GM18868 (cell line): ENCODE measurements around the gene CDH13.

ENCODE experiments used
- ATAC-seq: cut with Tn5 transposase; IDR thresholded peaks from one replicate; pipeline ENCODE4 v1.9.1; 2021; ENCODE audit warnings: mild to moderate bottlenecking, moderate library complexity; ENCODE audit not compliant: unreplicated experiment

The CDH13 gene

DNA sequence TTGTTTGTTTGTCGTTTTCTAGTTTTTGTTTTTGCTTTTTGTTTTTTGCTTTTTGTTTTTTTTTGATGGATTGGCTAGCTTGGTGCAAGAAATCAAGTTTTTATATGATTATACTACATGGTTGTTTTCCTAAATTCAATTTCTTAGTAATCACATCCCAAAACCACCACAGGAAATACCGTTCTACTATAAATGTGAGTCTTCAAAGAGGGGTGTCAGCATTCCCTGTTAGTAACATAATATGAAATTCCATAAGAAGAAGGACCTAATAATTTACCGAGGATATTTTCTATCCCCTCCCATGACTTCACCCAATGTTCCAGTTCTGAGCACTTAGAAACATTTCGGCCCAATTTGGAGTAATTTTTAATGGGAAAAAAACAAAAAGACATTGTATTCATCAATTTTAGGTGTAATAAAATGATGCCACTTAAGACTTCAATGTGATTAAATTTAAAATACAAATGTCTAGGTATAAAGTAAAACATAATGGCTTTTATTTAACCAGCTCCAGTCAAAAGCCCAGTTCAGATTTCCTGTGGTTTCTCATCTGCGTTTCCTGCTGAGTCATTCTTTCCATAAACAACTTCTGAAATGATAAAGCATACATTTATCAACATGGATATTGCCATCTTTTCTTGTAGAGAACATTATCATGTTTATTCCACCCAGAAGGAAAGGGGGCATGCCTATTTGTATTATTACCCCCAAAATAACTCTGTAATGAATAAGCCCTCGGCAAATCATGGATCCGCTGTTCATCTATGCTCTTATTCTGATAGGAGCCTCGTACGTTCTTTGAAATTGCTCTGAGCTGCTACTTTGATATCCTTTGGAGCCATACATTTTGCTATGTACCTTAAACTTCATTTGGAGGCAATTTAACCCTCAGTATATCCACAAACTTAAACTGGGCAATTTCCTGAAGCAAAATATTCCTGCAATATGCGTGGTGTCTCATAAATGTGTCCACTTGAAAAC, 1209.1 kb downstream of the CDH13 start:
- ATAC-seq, result no peak

- no peak for ATAC-seq
Measured at GRCh38 chr16:83837566-83837965, 1210.8 kb downstream of the CDH13 start.

DNA sequence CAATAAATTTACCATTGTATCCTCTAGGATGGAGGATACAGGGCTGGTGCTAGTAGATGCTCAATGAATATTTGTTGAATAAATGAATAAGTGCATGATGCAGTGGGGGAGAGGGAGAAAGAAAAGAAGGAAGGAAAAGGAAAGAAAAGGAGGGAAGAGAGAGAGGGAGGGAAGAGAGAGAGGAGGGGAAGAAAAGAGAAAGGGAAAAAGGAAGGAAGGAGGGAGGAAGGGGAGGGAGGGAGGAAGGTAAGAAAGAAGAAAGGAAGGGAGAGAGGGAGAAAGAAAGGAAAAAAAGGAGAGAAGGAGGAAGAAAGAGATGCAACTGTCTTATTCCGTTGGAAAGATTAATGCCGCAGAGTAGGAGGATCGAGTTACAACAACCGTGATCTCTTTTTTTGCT, 1211.4 kb downstream of the CDH13 start:
- no peak for ATAC-seq

GRCh38 chr16:83839561-83839960, 1212.8 kb downstream of the CDH13 start:
- no peak for ATAC-seq

DNA sequence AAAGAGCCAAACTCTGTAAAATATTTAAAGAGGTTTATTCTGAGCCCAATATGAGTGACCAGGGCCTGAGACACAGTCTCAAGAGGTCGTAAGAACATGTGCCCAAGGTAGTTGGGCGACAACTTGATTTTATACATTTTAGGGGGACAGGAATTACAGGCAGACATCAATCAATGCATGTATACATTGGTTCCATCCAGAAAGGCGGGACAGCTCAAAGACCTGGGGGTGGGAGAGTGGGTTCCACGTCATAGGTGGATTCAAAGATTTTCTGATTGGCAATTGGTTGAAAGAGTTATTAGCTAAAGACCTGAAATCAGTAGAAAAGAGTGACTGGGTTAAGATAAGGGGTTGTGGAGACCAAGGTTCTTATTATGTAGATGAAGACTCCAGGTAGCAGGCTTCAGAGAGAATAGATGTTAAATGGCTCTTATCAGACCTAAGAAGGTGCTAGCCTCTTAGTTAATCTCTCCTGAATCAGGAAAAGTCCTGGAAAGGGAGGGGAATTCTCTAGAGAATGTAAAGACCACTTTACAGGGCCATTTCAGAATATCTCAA, 1213.4 kb downstream of the CDH13 start:
- ATAC-seq, result no peak

- ATAC-seq, result no peak
Measured at GRCh38 chr16:83842291-83842690, 1215.5 kb downstream of the CDH13 start.

GRCh38 chr16:83842756-83843507, 1216.2 kb downstream of the CDH13 start:
- no peak for ATAC-seq

DNA sequence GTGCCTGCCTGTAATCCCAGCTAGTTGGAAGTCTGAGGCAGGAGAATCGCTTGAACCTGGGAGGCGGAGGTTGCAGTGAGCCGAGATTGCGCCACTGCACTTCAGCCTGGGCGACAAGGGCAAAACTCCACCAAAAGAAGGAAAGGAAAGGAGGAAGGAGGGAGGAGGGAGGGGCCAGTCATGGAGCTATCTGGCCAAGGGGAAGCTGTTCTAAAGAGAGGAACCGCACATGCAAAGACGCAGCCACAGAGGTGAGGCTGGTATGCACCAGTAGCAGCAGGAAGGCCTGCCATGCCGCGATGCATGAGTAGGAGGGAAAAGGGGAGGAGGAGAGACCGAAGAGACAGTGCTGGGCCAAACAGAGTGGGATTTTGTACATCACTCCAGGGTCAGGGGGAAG, 1216.9 kb downstream of the CDH13 start:
- no peak for ATAC-seq

GRCh38 chr16:83845263-83845662, 1218.5 kb downstream of the CDH13 start:
- no peak for ATAC-seq

- no peak for ATAC-seq
Measured at GRCh38 chr16:83847371-83848225, 1220.8 kb downstream of the CDH13 start.

DNA sequence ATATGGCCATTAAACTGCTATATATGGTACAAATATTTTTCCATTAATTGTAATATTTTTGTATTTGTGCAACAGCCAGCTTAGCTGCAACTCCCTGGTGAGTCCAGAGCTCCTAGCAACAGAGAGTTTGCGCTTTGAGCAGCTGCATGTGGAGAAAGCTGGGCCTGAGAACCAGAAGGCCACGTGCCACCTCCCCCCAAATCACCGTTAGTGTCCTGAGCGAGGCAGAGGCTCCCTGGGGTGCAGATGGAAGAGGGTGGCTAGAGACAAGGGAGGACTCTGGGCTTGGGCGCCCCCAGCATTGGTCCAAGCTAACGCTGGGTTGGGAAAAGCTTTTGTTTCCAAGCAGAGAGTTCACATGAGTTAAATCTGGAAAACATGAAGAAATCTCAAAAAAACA, 1222.7 kb downstream of the CDH13 start:
- no peak for ATAC-seq
